CD4-positive, alpha-beta memory T cell (primary cell): ENCODE results near the gene MAP6. TPM values are rescaled to one million over a fixed set of nuclear protein-coding genes. Genes with fewer than 3 reads are reported as not detected.
"Not testable (repeated sequence)": the region's sequence is repeated elsewhere in the genome, so short reads cannot be mapped to it uniquely, and the experiment has no call there.

Source experiments
- CTCF ChIA-PET: fragments of 350-600 bp; sonication (Branson Sonifier 250); formaldehyde crosslinking; loops from one replicate; lab custom pipeline; 2021; ENCODE audit warnings: inconsistent platforms; ENCODE audit not compliant: partially characterized antibody; lab: Charles Lee
- POLR2A ChIA-PET: fragments of 350-600 bp; sonication (Branson Sonifier 250); formaldehyde crosslinking; loops from one replicate; lab custom pipeline; 2021; ENCODE audit not compliant: partially characterized antibody; lab: Charles Lee
- DNase-seq, 5 donors: peaks; one replicate each; pipeline versions ENCODE4 v3.0.0 to v3.0.0-alpha.2; 2020 to 2022; ENCODE audit warnings: mixed read lengths in 1 of 5
- H3K27ac ChIP-seq: one replicate; pipeline ENCODE4 v1.7.0; 2013; ENCODE audit warnings: low read depth, low read length
- H3K27me3 ChIP-seq: 2 replicates; pipeline ENCODE4 v1.7.0; 2013; ENCODE audit warnings: mild to moderate bottlenecking, low read length, moderate library complexity; ENCODE audit not compliant: insufficient read depth
- H3K36me3 ChIP-seq: 2 replicates; pipeline ENCODE4 v1.7.0; 2013; ENCODE audit warnings: mild to moderate bottlenecking, low read length, moderate library complexity; ENCODE audit not compliant: insufficient read depth
- H3K4me1 ChIP-seq: 2 replicates; pipeline ENCODE4 v1.7.0; 2013; ENCODE audit warnings: mild to moderate bottlenecking, low read length, moderate library complexity; ENCODE audit not compliant: insufficient read depth
- H3K4me3 ChIP-seq, 2 donors: one replicate each; pipeline ENCODE4 v1.7.0; 2013; ENCODE audit warnings: low read length in 2 of 2, mild to moderate bottlenecking in 1 of 2
- H3K9me3 ChIP-seq, 2 donors: one replicate each; pipeline ENCODE4 v1.7.0; 2013; ENCODE audit warnings: low read length in 2 of 2, control low read depth in 1 of 2; ENCODE audit not compliant: control insufficient read depth in 1 of 2
- H3K27ac Mint-ChIP-seq, 7 donors: one replicate each; pipeline ENCODE4 v1.8.0; 2020 to 2021; ENCODE audit warnings: mixed read lengths in 7 of 7, mild to moderate bottlenecking in 6 of 7, inconsistent platforms in 3 of 7, moderate library complexity in 3 of 7
- H3K27me3 Mint-ChIP-seq, 2 donors: one replicate each; pipeline ENCODE4 v1.8.0; 2020 to 2021; ENCODE audit warnings: mixed read lengths in 2 of 2
- H3K36me3 Mint-ChIP-seq, 2 donors: one replicate each; pipeline ENCODE4 v1.8.0; 2020 to 2021; ENCODE audit warnings: mixed read lengths in 2 of 2, inconsistent platforms in 1 of 2, mild to moderate bottlenecking in 1 of 2
- H3K4me1 Mint-ChIP-seq, 4 donors: one replicate each; pipeline ENCODE4 v1.8.0; 2020 to 2021; ENCODE audit warnings: mixed read lengths in 4 of 4, mild to moderate bottlenecking in 1 of 4
- H3K4me3 Mint-ChIP-seq, 8 donors: one replicate each; pipeline ENCODE4 v1.8.0; 2020 to 2021; ENCODE audit warnings: mixed read lengths in 8 of 8, mild to moderate bottlenecking in 7 of 8, moderate library complexity in 6 of 8, inconsistent platforms in 3 of 8
- H3K9me3 Mint-ChIP-seq, 8 donors: one replicate each; pipeline ENCODE4 v1.8.0; 2020 to 2021; ENCODE audit warnings: mixed read lengths in 8 of 8, mild to moderate bottlenecking in 5 of 8, inconsistent platforms in 3 of 8, moderate library complexity in 1 of 8
- intact Hi-C: fragments of 100-400 bp; cut with micrococcal nuclease; formaldehyde crosslinking; loops from one replicate; pipeline ENCODE4 v1.15.1; 2023
- polyA plus RNA-seq, 2 donors: library from polyadenylated mRNA; unstranded; fragments of 300-500 nt; fragmentation: Illumina TruSeq; gene quantifications; one replicate each; pipeline ENCODE4 v1.2.3, GENCODE V29; 2021
- total RNA-seq, 2 experiments: library from RNA; stranded (reverse); gene quantifications; one replicate each; pipeline ENCODE4 v1.2.3, GENCODE V29; 2021

The MAP6 gene
- total and polyA plus RNA-seq, 4 experiments from 2014 or later = not detected

DNA sequence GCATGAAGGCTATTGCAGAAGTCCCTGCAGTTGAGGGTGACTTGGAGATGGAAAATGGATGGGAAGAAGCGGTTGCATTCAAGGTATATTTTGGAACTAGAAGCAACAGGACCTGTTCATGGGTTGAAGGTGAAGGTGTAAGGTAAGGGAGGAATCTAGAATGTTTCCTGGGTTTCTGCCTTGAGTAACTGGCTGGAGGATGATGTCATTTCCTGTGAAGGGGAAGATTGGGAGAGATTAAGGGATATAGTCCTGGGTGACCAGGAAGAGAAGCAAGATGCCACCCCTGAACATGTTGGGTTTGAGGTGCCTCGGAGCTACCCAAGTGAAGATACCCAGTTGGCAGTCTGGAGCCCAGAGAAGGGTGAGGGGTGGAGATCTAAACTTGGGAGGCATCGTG lies 36.7 kb upstream of the MAP6 start:
- H3K27ac ChIP-seq = no peak overlapping the region
- no peak overlapping the region for H3K27ac Mint-ChIP-seq
- no peaks in the 10 kb centered on the region for H3K27me3 ChIP-seq
- POLR2A ChIA-PET = no interaction called here
- H3K4me3 Mint-ChIP-seq = peak overlapping the region in 1 of 8 donors; percentile 20
- CTCF ChIA-PET = interaction anchor here (0.7 to 1.9 kb wide), 20 partner anchors 8 to 614 kb away, joined by 3 to 9 read pairs (median 4); no protein-coding TSS in a partner anchor
- no peaks in the 10 kb centered on the region for H3K4me1 ChIP-seq
- H3K4me1 Mint-ChIP-seq = peaks cover 0 to 11% (median 4%) of the 10 kb centered on the region in 4 donors
- no peak for DNase-seq
- no peaks in the 10 kb centered on the region for H3K36me3 Mint-ChIP-seq
- H3K36me3 ChIP-seq = no peaks in the 10 kb centered on the region
- H3K9me3 ChIP-seq = no peaks in the 10 kb centered on the region
- no peaks in the 10 kb centered on the region for H3K9me3 Mint-ChIP-seq
- H3K27me3 Mint-ChIP-seq = peaks cover 2 to 8% of the 10 kb centered on the region in 2 donors
- H3K4me3 ChIP-seq = no peak overlapping the region
- intact Hi-C loops = no loop called here

- Mint-ChIP-seq H3K4me3 (no peak overlapping the region), H3K4me1 (peaks cover 0 to 11% (median 4%) of the 10 kb centered on the region in 4 donors), H3K9me3 (no peaks in the 10 kb centered on the region), H3K36me3 (no peaks in the 10 kb centered on the region), H3K27ac (no peak overlapping the region), H3K27me3 (peaks cover 11 to 12% of the 10 kb centered on the region in 2 donors)
- Histone ChIP-seq H3K27me3 (no peaks in the 10 kb centered on the region), H3K9me3 (no peaks in the 10 kb centered on the region), H3K27ac (no peak overlapping the region), H3K4me1 (no peaks in the 10 kb centered on the region), H3K4me3 (no peak overlapping the region), H3K36me3 (no peaks in the 10 kb centered on the region)
- no peak for DNase-seq
- ChIA-PET POLR2A (no interaction called here), CTCF (interaction anchor here (0.8 kb wide), 1 partner anchor 18 kb away, joined by 3 read pairs; no protein-coding TSS in a partner anchor)
- intact Hi-C loops = no loop called here
These were observed 34.9 kb upstream of the MAP6 start for GRCh38 chr11:75703695-75704237.

DNA sequence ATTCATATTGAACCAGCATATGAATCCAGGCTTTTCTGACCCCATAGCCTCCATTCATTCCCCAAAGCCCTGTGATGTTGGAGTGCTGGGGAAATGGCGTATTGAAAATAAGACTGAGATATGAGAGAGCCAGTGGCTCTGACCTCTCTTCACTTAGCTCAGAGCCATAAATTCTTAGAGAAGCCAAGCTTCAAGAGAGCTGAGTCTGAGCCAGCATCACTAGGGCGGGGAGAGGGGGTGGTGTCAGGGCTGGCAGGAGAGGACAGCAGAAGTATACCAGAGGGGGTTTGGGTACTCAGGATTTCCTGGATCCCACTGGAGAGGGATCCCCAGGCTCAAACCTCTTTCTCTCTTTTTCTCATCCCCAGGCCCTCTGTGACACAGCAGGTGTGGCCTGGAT lies 32.1 kb upstream of the MAP6 start:
- Histone ChIP-seq H3K36me3 (no peaks in the 10 kb centered on the region), H3K4me1 (no peaks in the 10 kb centered on the region), H3K9me3 (no peaks in the 10 kb centered on the region), H3K4me3 (no peak overlapping the region), H3K27ac (no peak overlapping the region), H3K27me3 (no peaks in the 10 kb centered on the region)
- intact Hi-C loops = no loop called here
- CTCF ChIA-PET = no interaction called here
- DNase-seq = no peak
- H3K36me3 Mint-ChIP-seq = no peaks in the 10 kb centered on the region
- peaks cover 0 to 3% (median 0%) of the 10 kb centered on the region in 8 donors for H3K9me3 Mint-ChIP-seq
- peaks cover 0 to 5% (median 4%) of the 10 kb centered on the region in 4 donors for H3K4me1 Mint-ChIP-seq
- H3K27ac Mint-ChIP-seq = no peak overlapping the region
- POLR2A ChIA-PET = no interaction called here
- no peak overlapping the region for H3K4me3 Mint-ChIP-seq
- H3K27me3 Mint-ChIP-seq = peaks cover 20 to 27% of the 10 kb centered on the region in 2 donors

GRCh38 chr11:75697906-75698581 lies 29.2 kb upstream of the MAP6 start:
- H3K27ac ChIP-seq = no peak overlapping the region
- H3K4me3 ChIP-seq = no peak overlapping the region
- Mint-ChIP-seq H3K4me1 (no peaks in the 10 kb centered on the region), H3K36me3 (no peaks in the 10 kb centered on the region), H3K9me3 (peaks cover 0 to 3% (median 0%) of the 10 kb centered on the region in 8 donors), H3K4me3 (no peak overlapping the region), H3K27ac (no peak overlapping the region), H3K27me3 (peaks cover 31 to 42% of the 10 kb centered on the region in 2 donors)
- no peak for DNase-seq
- no peaks in the 10 kb centered on the region for H3K36me3 ChIP-seq
- ChIA-PET CTCF (interaction anchor here (1.5 to 1.6 kb wide), 2 partner anchors 8 to 14 kb away, joined by 3 to 8 read pairs; no protein-coding TSS in a partner anchor), POLR2A (no interaction called here)
- H3K4me1 ChIP-seq = no peaks in the 10 kb centered on the region
- intact Hi-C loops = no loop called here
- no peaks in the 10 kb centered on the region for H3K27me3 ChIP-seq
- H3K9me3 ChIP-seq = no peaks in the 10 kb centered on the region

- Histone ChIP-seq H3K36me3 (no peaks in the 10 kb centered on the region), H3K27me3 (no peaks in the 10 kb centered on the region), H3K27ac (no peak overlapping the region), H3K4me1 (no peaks in the 10 kb centered on the region), H3K9me3 (no peaks in the 10 kb centered on the region), H3K4me3 (no peak overlapping the region)
- ChIA-PET CTCF (interaction anchor here (0.6 kb wide), 1 partner anchor 140 kb away, joined by 3 read pairs; no protein-coding TSS in a partner anchor), POLR2A (no interaction called here)
- H3K4me1 Mint-ChIP-seq = peaks cover 0 to 2% (median 0%) of the 10 kb centered on the region in 4 donors
- H3K27ac Mint-ChIP-seq = no peak overlapping the region
- intact Hi-C loops = no loop called here
- H3K4me3 Mint-ChIP-seq = no peak overlapping the region
- peaks cover 0 to 7% (median 3%) of the 10 kb centered on the region in 8 donors for H3K9me3 Mint-ChIP-seq
- H3K27me3 Mint-ChIP-seq = peaks cover 40 to 47% of the 10 kb centered on the region in 2 donors
- peaks cover 0 to under 1% of the 10 kb centered on the region in 2 donors for H3K36me3 Mint-ChIP-seq
- DNase-seq = no peak
These were observed 23.0 kb upstream of the MAP6 start for GRCh38 chr11:75691804-75692203.

- intact Hi-C loops = no loop called here
- ChIA-PET POLR2A (no interaction called here), CTCF (no interaction called here)
- peaks cover 43 to 49% of the 10 kb centered on the region in 2 donors for H3K27me3 Mint-ChIP-seq
- peaks cover 8 to 23% (median 20%) of the 10 kb centered on the region in 8 donors for H3K9me3 Mint-ChIP-seq
- H3K4me1 Mint-ChIP-seq = peaks cover 0 to 2% (median 0%) of the 10 kb centered on the region in 4 donors
- no peak for DNase-seq
- H3K4me3 Mint-ChIP-seq = no peak overlapping the region
- H3K36me3 Mint-ChIP-seq = peaks cover 8 to 9% of the 10 kb centered on the region in 2 donors
- Histone ChIP-seq H3K4me3 (no peak overlapping the region), H3K27ac (no peak overlapping the region), H3K4me1 (no peaks in the 10 kb centered on the region), H3K27me3 (no peaks in the 10 kb centered on the region), H3K9me3 (no peaks in the 10 kb centered on the region), H3K36me3 (no peaks in the 10 kb centered on the region)
- peak overlapping the region in 1 of 7 donors; percentile 60 for H3K27ac Mint-ChIP-seq
These were observed 21.2 kb upstream of the MAP6 start for GRCh38 chr11:75689863-75690609.

- H3K4me1 Mint-ChIP-seq, H3K4me1 ChIP-seq, H3K27ac ChIP-seq, H3K9me3 ChIP-seq, H3K27ac Mint-ChIP-seq, DNase-seq, H3K36me3 Mint-ChIP-seq, intact Hi-C loops, H3K4me3 ChIP-seq, H3K27me3 ChIP-seq, H3K4me3 Mint-ChIP-seq, POLR2A ChIA-PET, CTCF ChIA-PET, H3K36me3 ChIP-seq: not testable (repeated sequence)
- peaks cover 39 to 43% of the 10 kb centered on the region in 2 donors for H3K27me3 Mint-ChIP-seq
- H3K9me3 Mint-ChIP-seq = peaks cover 9 to 39% (median 32%) of the 10 kb centered on the region in 8 donors
These were observed 15.0 kb upstream of the MAP6 start for GRCh38 chr11:75683856-75684255.
